GM18861 (cell line): ENCODE results near the gene PTPN12.
"Not testable (repeated sequence)": the region's sequence is repeated elsewhere in the genome, so short reads cannot be mapped to it uniquely, and the experiment has no call there.

Experiments used
- ATAC-seq: cut with Tn5 transposase; IDR thresholded peaks from one replicate; pipeline ENCODE4 v1.9.1; 2021; ENCODE audit not compliant: unreplicated experiment

PTPN12 gene

DNA sequence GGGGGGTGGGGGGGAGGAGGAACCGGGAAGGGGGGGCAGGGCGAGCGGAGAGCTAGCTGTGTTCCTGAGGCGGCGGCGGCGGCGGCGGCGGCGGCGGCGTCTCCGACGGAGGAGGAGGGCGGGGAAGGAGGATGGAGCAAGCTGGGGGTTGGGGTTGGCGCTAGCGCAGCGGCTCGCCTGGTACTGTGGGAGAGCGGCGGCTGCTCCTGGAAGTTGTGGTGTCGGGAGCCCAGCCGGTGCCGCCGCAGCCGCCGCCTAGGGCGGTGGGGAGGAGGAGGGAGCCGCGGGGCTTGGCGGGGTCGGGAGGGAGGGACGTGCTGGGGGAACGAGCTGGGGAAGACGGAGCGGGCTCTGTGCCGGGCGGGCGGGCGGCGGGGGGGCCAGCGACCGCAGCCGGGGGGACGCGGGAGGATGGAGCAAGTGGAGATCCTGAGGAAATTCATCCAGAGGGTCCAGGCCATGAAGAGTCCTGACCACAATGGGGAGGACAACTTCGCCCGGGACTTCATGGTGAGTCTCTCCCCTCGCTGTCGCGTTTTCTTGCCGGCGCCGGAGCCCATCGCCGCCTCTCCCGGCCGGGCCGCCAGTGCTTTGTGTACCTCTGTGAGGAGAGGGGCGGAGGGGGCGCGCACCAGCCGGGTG lies at the start of gene PTPN12:
TSS of gene PTPN12 (plus strand) at position 160 of the 642 bp plus-strand sequence. CDS start at position 412, 252 bp downstream.
- ATAC-seq, result peak; percentile 20

- ATAC-seq, result no peak
These were observed 48.1 kb upstream of the PTPN12 start for GRCh38 chr7:77488986-77489385.

DNA sequence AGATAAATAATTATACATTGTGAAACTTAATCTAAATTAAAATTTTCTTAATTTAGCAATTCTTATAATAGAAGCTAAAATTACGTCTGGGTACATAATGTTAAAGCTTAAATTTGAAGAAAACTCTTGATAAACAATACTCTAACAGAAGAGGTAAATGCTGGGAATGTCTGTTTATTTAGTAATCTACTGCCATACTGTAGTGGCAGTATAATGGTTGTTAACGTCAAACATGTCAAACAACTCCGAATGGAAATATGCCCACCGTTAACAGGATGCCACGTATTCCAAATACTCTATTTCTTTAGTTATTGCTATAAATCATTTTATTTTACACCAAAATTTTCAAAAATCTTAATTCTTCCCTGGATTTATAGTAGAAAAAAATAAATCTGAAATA lies 40.0 kb upstream of the PTPN12 start:
- no peak for ATAC-seq

GRCh38 chr7:77498659-77499379 lies 38.3 kb upstream of the PTPN12 start:
- ATAC-seq, result no peak

DNA sequence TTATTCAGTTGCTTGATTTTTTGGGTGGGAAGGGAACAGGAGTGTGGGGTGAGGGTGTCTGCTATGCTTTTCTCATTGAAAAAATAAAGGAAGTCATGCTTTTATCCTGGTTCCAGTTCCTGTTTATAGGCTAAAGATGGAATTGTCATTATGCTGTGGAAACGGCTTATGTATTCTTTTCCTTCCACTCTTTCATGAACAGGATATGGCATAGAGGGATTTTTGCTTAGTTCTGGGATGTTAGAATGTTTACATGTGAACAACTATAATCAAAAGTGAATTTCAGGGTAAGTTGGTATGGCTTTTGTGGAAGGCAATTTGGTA lies 35.9 kb upstream of the PTPN12 start:
- no peak for ATAC-seq

- ATAC-seq, result no peak
These were observed 32.1 kb upstream of the PTPN12 start for GRCh38 chr7:77504951-77505350.

DNA sequence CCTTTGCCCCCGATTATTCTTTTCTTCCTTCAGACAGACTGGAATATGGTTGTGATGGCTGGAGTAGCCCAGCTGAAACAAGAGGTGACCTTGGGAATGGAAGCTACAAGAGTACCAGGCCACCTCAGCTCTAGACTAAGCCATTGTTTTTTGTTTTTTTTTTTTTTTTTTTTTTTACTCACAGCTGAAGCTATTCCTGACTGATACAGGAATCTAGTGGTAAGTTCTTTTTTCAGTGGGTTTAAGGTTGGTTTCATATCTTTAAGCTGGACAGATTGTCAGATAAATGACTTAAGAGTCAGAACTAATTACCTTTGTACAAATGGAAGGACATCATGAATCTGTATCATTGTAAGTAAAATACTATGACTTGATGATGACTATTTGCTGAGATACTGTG lies 30.2 kb upstream of the PTPN12 start:
- ATAC-seq, result no peak

DNA sequence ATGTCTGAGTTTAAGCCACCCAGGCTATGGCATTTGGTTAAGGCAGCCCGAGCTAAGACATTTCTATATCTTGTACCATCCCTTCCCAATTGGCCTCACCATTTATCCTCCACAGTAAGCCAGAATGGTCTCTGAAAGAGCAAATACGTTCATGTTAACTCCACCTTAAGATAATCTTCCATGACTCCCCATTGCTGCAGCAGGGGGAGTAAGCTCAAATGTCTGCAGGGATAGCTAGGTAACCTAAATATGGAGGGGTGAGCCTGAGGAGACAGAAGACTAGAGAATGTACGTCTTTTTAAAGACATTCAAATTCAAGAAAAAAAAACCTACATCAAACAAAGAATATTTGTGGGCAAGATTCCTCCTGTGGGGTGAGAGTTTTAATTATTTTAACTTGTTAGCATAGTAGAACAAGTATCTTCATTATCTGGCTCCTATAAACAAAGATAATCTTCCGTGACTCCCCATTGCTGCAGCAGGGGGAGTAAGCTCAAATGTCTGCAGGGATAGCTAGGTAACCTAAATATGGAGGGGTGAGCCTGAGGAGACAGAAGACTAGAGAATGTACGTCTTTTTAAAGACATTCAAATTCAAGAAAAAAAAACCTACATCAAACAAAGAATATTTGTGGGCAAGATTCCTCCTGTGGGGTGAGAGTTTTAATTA lies 24.0 kb upstream of the PTPN12 start:
- not testable (repeated sequence) for ATAC-seq

DNA sequence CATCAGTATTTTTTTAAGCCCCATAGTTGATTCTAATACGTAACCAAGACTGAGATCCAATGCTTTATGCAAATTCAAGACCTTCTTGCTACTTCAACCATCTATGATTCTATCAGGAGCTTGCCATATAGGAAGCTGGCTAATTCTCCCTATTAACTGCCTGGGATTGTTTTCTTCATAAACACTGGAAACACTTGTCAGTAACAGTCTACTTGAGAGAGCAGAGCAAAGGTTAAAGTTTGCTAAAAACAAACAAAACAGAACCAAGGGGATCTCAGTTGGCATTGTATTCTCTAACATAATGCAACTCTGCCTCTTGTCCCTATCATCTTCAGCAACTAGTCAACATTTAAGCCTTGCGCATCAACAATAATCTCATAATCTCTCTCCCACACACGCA lies 21.0 kb upstream of the PTPN12 start:
- ATAC-seq, result no peak

DNA sequence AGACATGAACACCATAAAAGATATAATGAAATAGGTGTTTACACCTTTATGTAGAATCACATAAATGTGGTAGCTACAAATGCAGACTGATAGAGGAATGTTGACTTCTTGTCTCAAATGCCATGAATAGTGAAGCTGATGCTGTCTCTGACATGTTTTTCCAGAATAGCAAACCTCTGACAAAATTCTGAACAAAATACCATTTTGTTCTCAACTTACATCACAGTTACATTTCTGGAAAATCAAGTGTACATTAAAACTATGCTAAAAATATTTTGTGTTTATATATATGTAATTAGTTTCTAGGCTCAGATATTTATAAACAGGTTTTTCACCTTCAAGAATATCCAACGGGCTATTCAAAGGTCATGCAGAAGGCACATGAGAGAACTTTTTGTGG lies 16.8 kb upstream of the PTPN12 start:
- ATAC-seq, result no peak

- not testable (repeated sequence) for ATAC-seq
These were observed 15.6 kb upstream of the PTPN12 start for GRCh38 chr7:77521537-77521936.

GRCh38 chr7:77524731-77525130 lies 12.4 kb upstream of the PTPN12 start:
- ATAC-seq, result no peak

GRCh38 chr7:77525231-77525630 lies 11.9 kb upstream of the PTPN12 start:
- no peak for ATAC-seq

DNA sequence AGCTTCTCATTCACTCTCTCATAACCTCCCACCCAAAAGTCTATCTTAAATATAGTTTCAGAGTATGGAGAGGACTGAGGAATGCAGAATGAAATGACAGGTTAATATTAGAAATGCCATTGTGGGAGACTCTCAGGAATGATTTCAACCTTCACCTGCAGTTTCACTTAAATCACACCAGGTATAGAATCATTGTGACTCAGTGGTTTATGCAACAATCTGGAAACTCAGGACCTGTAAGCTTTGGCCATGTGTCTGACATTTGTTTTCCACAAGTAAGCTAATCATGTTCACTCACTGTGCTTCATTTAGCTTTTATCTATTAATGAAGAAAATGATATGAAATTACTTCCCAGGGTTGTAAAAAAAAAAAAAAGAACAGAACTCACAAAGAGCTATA lies 8.7 kb upstream of the PTPN12 start:
- ATAC-seq, result no peak

GRCh38 chr7:77529279-77529678 lies 7.8 kb upstream of the PTPN12 start:
- no peak for ATAC-seq

- peak; percentile 57 for ATAC-seq
These were observed 6.1 kb upstream of the PTPN12 start for GRCh38 chr7:77531038-77531437.

DNA sequence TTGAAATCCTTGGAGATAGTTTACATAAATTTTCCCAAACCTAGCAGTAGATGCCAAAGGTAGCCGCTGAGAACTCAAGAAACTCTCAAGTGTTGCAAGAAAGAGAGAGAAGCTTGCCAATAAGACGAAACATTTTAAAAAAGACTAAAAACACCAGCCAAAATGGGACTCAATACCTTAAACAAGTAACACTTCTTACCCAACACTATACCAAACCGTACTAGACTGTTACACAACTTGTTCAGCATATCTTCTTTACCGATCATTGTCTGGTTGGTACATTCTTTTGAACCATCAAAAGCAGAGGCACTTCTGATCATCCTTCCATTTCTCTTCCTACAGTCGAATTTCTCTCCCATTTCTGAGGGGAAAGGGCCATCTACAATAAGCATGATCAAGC lies 4.8 kb upstream of the PTPN12 start:
- ATAC-seq, result no peak

GRCh38 chr7:77532732-77533131 lies 4.4 kb upstream of the PTPN12 start:
- not testable (repeated sequence) for ATAC-seq

GRCh38 chr7:77534046-77534445 lies 3.0 kb upstream of the PTPN12 start:
- not testable (repeated sequence) for ATAC-seq

DNA sequence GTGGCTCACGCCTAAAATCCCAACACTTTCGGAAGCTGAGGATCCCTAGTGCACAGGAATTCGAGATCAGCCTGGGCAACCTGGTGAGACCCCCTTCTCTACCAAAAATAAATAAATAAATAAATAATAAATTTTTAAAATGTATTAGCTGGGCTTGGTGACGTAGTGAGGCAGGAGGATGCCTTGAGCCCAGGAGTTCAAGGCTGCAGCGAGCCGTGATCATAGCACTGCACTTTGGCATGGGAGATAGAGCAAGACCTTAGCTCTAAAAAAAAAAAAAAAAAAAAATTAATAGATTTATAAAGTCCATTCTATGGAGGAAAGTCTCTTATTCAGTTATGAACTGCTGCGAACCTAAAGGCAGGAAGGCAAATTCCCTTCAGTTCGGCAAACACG lies 1.1 kb upstream of the PTPN12 start:
- ATAC-seq, result no peak

- ATAC-seq, result peak; percentile 94
These were observed 521 bp upstream of the PTPN12 start for GRCh38 chr7:77536413-77537135.
